GM19035 (cell line): Measurements from ENCODE around the gene GBE1.

Source experiments
- ATAC-seq: cut with Tn5 transposase; IDR thresholded peaks from one replicate; pipeline ENCODE4 v1.9.1; 2021; ENCODE audit not compliant: unreplicated experiment

The GBE1 gene

DNA sequence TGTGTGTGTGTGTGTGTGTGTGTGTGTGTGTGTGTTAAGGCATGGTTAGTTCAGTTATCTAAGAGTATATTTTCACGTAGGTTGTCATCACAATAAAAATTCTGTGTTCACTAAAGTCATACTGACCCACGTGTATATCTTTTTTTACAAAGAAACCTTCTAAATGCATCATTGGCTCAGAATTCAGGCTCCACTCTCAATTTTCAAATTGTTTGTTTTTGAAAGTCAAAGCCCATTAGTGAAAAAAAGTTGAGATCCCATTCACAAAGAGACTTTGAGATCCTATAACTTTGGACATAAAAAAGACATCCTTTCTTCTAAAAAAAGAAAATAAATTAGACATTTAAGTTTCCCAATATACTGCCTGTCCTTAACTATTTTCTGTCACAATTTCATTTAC lies 59.3 kb downstream of the GBE1 start:
- no peak for ATAC-seq

DNA sequence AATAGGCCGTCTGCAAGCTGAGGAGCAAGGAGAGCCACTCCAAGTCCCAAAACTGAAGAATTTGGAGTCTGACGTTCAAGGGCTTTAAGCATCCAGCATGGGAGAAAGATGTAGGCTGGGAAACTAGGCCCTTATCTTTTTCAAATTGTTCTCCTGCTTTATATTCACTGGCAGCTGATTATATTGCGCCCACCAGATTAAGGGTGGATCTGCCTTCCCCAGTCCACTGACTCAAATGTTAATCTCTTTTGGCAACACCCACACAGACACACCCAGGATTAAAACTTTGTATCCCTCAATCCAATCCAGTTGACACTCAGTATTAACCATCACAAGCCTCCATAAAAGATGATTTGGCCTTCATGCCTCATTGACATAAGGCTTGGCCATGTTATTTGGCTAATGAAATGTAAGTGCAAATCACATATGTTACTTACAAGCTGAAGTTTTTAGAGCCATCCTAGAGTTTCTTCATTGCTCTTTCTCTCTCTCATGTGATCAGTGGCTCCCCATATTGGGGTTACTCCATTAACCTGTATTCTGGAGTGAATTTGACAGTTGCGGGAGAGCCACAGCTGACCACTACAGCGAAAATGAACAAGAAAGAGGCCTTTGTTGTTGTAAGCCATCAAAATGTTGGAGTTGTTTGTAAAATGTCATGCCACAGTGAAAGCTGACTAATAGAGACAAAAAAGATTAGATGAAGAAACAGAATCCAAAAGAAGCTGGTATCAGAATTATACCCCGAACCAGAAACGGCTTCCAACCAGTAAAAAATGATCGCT lies 61.7 kb downstream of the GBE1 start:
- ATAC-seq = no peak

DNA sequence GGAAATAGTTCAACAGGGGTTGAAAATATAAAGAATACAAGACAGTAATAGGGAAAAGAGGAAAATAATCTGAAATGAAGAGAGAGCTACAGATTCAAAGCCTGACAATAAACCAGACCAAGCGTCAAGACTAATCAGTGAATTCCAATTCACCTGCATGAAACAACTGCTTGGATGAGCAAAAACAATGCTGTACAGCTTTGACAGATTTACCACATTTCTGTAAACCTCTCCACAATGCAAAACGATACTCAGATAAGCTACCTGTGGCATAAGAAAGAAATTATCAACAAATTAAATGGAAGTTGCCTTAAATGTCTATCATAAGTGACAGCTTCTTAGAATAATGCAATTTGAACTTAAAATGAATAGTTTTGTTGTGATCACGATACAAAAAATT lies 65.4 kb downstream of the GBE1 start:
- no peak for ATAC-seq

DNA sequence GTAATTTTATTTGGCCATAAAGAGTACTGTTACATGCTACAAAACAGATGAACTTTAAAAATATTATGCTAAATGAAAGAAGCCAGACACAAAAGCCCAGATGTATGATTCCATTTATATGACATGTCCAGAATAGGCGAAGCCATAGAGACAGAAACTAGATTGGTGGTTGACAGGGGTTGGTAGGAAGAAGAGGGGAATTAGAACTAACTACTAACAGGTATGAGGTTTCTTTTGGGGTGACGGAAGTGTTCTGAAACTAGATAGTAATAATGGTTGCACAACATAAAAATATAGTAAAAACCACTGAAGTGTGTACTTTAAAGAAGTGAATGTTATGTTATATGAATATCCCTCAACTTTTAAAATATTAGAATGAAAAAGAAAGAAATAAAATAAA lies 66.1 kb downstream of the GBE1 start:
- no peak for ATAC-seq

DNA sequence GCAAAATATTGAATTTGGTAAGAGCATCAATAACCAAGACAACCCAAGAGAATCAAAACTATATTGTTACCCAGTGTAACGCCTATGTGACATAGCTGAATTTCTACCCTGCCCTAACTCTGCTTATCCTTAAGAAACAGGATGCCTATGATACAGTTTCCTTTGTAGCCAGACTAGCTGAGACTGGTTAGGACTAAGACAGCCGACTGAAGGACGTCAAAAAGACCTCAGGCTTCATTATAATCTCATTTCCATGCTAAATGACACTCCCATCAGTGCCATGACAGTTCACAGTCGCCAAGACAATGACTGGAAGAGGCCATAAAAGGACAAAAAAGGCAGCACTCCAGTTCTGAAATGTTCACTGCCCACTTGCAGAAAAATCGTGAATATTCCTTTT lies 66.8 kb downstream of the GBE1 start:
- no peak for ATAC-seq

- no peak for ATAC-seq
These were observed 68.7 kb downstream of the GBE1 start for GRCh38 chr3:81692766-81693165.

GRCh38 chr3:81689617-81690016 lies 71.8 kb downstream of the GBE1 start:
- ATAC-seq = no peak

GRCh38 chr3:81684751-81685395 lies 76.6 kb downstream of the GBE1 start:
- ATAC-seq = no peak

DNA sequence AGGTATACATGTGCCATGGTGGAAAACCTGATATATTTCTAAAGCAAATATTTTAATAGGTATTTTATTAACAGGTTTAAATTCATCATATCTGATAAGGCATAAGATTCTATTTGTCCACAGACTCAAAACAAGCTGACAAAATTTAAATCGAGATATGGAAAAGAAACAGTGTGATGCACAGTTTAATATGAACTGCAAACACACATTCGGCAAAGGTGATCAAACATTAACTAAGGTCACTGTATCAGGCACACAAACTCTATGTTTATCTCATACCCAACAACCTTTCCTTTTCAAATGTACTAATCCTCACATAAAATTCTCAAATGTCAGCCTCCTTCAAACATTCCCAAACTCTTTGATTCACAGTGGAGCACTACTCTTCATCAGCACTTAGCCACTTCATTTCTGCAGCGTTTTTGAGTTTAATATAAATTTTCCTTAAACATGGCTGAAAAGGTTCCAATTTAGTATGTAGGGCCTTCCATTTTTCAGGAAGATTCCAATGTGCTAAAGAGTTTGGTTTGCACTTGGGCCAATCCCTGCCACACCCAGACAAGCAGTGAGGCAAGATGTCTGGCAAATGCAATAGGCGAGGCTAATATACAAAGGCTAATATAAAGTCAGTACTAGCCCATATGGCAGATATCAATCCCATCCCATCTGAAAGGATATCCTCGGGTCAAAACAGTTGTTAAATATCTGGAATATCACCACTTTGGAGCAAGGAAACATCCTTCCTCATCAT lies 84.6 kb downstream of the GBE1 start:
- no peak for ATAC-seq

GRCh38 chr3:81674690-81675089 lies 86.8 kb downstream of the GBE1 start:
- ATAC-seq = no peak

DNA sequence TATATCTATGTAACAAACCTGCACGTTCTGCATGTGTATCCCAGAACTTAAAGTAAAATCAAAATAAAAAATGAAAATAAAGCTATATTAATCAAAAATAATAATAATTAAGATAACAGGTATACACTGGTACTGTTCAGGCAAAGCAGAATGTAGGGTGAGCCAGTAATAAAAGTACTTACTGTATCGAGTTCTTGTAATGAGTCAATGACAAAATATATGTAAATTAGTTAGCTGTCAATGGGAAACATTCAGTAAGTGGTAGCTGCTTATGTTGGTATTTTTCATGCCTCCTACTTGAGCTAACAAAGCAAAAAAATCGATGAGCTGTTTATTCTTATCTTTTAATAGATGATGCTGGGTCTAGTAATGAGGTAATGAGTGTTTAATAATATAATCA lies 93.2 kb downstream of the GBE1 start:
- no peak for ATAC-seq

- no peak for ATAC-seq
These were observed 94.8 kb downstream of the GBE1 start for GRCh38 chr3:81666502-81667121.

DNA sequence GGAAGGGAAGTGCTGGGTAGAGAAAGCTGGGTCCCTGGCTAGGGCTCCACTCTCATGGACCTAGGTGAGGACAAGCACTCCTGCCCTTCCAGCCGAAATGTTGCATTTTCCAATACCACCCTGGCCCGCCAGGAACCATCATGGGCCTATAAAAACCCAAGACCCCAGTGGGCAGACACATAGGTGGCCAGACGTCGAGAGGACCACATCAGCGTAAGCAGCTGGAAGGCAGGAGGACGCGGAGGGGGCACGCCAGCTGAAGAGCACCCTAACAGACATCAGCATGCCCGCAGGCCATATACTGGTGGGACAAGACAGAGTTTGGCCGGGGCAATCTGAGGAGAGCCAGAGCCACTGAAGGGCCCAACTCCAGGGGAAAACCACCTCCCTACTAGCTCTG lies 98.3 kb downstream of the GBE1 start:
- no peak for ATAC-seq

DNA sequence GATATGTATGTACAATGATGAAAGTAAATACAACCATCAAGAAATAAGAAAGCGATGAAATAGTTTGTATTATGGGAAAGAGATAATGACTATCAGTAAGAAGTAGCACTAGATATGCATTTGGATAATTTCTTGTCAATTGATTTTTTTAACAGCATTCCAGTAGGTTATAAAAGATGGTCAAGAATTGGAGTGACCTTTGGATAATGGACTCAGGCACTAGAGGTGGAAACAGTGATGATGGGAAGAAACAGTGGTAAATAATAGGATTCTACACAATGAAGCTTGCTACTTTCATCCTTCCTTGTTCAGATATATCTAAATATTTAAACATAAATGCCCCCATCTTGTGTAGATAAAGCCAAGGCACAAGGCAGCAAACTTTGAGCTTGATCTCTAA lies 101.4 kb downstream of the GBE1 start:
- ATAC-seq = no peak

- no peak for ATAC-seq
These were observed 103.0 kb downstream of the GBE1 start for GRCh38 chr3:81658322-81658997.

DNA sequence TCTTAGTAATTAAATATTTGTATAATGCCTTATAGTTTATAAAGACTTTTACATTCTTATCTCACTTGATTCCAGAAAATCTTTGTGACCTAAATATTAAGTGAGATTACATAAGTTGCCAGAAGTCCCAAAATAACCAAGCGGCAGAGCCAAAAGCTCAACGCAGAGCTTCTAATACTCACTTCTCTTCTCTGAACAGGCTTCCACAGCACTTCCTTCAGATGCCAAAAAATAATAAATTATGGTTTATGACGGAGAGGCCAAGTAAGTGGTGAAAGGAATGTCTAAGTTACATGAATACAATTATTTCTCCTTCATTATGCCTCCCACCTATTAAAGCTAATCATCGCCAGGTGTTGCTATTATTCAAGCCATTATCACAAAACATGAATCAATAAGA lies 110.3 kb downstream of the GBE1 start:
- no peak for ATAC-seq

DNA sequence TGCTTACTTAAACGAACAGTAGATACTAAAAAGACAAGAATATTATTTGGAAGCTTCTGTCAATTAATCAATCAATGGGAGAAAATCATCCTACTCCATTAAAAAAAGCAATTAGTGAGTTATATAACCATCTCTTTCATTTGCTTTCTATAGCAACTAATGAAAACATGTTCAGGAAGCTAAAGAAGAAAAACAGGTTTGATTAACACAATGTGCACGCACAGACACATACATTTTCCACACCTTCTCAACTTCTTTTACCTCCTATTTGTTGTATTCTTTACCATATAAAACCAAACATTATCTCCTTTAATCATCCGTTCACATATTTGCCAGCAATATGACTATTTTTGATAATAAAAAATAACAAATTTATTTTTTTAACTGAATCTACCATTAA lies 111.3 kb downstream of the GBE1 start:
- no peak for ATAC-seq

- ATAC-seq = no peak
These were observed 116.2 kb downstream of the GBE1 start for GRCh38 chr3:81645248-81645647.

- ATAC-seq = no peak
These were observed 117.7 kb downstream of the GBE1 start for GRCh38 chr3:81643721-81644120.

DNA sequence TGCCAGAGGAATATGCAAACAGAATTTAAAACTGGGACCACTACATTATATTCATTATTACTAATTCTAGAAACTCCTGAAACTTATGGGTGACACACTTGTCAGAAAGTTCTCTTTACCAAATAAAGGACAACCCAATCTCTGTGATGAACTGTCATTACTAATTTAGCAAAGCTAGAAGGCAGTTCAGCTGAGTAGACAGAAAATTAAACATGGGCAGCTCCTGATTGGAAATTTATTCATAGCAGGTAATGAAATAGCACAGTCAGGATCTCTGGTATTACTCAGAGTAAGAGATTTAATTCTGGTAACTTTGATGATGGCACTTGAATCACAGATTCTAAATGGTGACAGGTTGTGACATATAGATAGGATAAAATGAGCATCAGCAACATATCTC lies 123.0 kb downstream of the GBE1 start:
- ATAC-seq = no peak

DNA sequence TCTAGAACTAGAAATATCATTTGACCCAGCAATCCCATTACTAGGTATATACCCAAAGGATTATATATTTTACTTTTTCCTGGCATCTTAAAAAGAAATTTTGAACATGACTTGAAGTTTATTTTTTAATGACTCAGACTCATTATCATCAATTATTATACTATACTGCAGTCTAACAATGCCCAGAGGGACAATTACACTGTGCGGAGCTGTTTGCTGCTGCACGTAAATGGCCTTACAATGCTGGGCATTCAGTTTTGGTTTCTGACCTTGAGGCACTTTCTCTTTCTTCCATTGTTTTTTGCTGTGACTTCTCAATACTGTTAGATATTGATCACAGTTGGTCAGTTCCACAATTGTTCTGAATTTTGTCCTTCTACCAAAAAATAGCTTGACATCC lies 128.8 kb downstream of the GBE1 start:
- no peak for ATAC-seq
